Measurements from ENCODE around the gene COL2A1. TPM values are rescaled to one million over a fixed set of nuclear protein-coding genes. Genes with fewer than 3 reads are reported as not detected.

The COL2A1 gene
- total and polyA plus RNA-seq, 5 donors from 2014 or later: not detected

- no peaks in the 10 kb centered on the region for H3K36me3 ChIP-seq (ENCODE audit: control insufficient read depth, insufficient read depth, low read length)
- no peak overlapping the region for H3K27ac ChIP-seq (ENCODE audit: insufficient read depth, low read length, poor library complexity, severe bottlenecking)
- DNase-seq (no peak), ATAC-seq (ENCODE audit: low read depth in 2 of 2) (no peak)
- Mint-ChIP-seq H3K27ac (no peak overlapping the region), H3K4me1 (no peaks in the 10 kb centered on the region), H3K4me3 (no peak overlapping the region), H3K36me3 (peaks cover 4% of the 10 kb centered on the region), H3K9me3 (no peaks in the 10 kb centered on the region), H3K27me3 (no peaks in the 10 kb centered on the region)
- no peaks in the 10 kb centered on the region for H3K27me3 ChIP-seq (ENCODE audit: control insufficient read depth, insufficient read depth, low read length)
- no peaks in the 10 kb centered on the region for H3K9me3 ChIP-seq (ENCODE audit: control insufficient read depth in 2 of 2, low read length in 2 of 2)
- no peak overlapping the region for H3K4me3 ChIP-seq (ENCODE audit: low read depth, low read length)
- H3K4me1 ChIP-seq (ENCODE audit: control insufficient read depth, insufficient read depth, low read length, poor library complexity, severe bottlenecking): no peaks in the 10 kb centered on the region
Measured at GRCh38 chr12:47975036-47975620, 29.1 kb downstream of the COL2A1 start.

GRCh38 chr12:47973870-47974269 lies 30.4 kb downstream of the COL2A1 start:
- no peaks in the 10 kb centered on the region for H3K4me1 Mint-ChIP-seq
- H3K27ac Mint-ChIP-seq: peak overlapping the region in 1 of 3 donors; percentile 44
- Histone ChIP-seq H3K4me1 (ENCODE audit: control insufficient read depth, insufficient read depth, low read length, poor library complexity, severe bottlenecking) (no peaks in the 10 kb centered on the region), H3K4me3 (ENCODE audit: low read depth, low read length) (no peak overlapping the region), H3K36me3 (ENCODE audit: control insufficient read depth, insufficient read depth, low read length) (no peaks in the 10 kb centered on the region), H3K27ac (ENCODE audit: insufficient read depth, low read length, poor library complexity, severe bottlenecking) (no peak overlapping the region), H3K27me3 (ENCODE audit: control insufficient read depth, insufficient read depth, low read length) (no peaks in the 10 kb centered on the region), H3K9me3 (ENCODE audit: control insufficient read depth in 2 of 2, low read length in 2 of 2) (no peaks in the 10 kb centered on the region)
- peaks cover 4% of the 10 kb centered on the region for H3K36me3 Mint-ChIP-seq
- no peaks in the 10 kb centered on the region for H3K27me3 Mint-ChIP-seq
- ATAC-seq (ENCODE audit: low read depth in 2 of 2) (no peak), DNase-seq (no peak)
- no peaks in the 10 kb centered on the region for H3K9me3 Mint-ChIP-seq
- no peak overlapping the region for H3K4me3 Mint-ChIP-seq

GRCh38 chr12:47972895-47973294 lies 31.4 kb downstream of the COL2A1 start:
- ATAC-seq (ENCODE audit: low read depth in 2 of 2): no peak
- Mint-ChIP-seq H3K27me3 (no peaks in the 10 kb centered on the region), H3K27ac (no peak overlapping the region), H3K36me3 (peaks cover 10% of the 10 kb centered on the region), H3K4me1 (no peaks in the 10 kb centered on the region), H3K4me3 (no peak overlapping the region), H3K9me3 (no peaks in the 10 kb centered on the region)
- no peak overlapping the region for H3K4me3 ChIP-seq (ENCODE audit: low read depth, low read length)
- no peaks in the 10 kb centered on the region for H3K9me3 ChIP-seq (ENCODE audit: control insufficient read depth in 2 of 2, low read length in 2 of 2)
- no peaks in the 10 kb centered on the region for H3K36me3 ChIP-seq (ENCODE audit: control insufficient read depth, insufficient read depth, low read length)
- H3K27me3 ChIP-seq (ENCODE audit: control insufficient read depth, insufficient read depth, low read length): no peaks in the 10 kb centered on the region
- DNase-seq: no peak
- no peaks in the 10 kb centered on the region for H3K4me1 ChIP-seq (ENCODE audit: control insufficient read depth, insufficient read depth, low read length, poor library complexity, severe bottlenecking)
- H3K27ac ChIP-seq (ENCODE audit: insufficient read depth, low read length, poor library complexity, severe bottlenecking): no peak overlapping the region

DNA sequence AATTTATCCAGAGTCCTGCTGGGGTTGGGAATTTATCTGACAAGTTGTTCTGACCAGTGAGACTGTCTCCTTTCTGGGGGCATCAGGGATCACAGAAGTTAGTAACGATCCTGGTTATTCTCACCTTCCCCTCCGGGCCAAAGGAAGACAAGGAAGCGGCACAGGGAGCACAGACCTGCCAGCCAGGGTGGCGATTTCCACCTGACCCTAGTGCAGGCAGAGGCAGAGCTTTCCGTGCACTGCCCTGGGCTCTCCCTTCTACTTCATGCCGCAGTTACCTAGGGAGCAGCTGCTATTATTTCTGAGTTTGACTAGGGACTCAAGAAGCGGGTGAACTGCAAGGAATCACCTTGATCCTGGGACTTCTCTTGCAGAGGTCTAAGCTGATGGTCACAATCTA lies 33.4 kb downstream of the COL2A1 start:
- H3K36me3 ChIP-seq (ENCODE audit: control insufficient read depth, insufficient read depth, low read length): peaks cover 12% of the 10 kb centered on the region
- H3K27ac ChIP-seq (ENCODE audit: insufficient read depth, low read length, poor library complexity, severe bottlenecking): no peak overlapping the region
- no peaks in the 10 kb centered on the region for H3K9me3 ChIP-seq (ENCODE audit: control insufficient read depth in 2 of 2, low read length in 2 of 2)
- Mint-ChIP-seq H3K4me3 (peak overlapping the region in 1 of 4 donors; percentile 41), H3K9me3 (no peaks in the 10 kb centered on the region), H3K4me1 (peaks cover 0 to 10% (median 9%) of the 10 kb centered on the region in 4 donors), H3K27me3 (no peaks in the 10 kb centered on the region), H3K36me3 (peaks cover 12% of the 10 kb centered on the region), H3K27ac (peak overlapping the region in 1 of 3 donors; percentile 5)
- no peak for ATAC-seq (ENCODE audit: low read depth in 2 of 2)
- no peaks in the 10 kb centered on the region for H3K27me3 ChIP-seq (ENCODE audit: control insufficient read depth, insufficient read depth, low read length)
- H3K4me1 ChIP-seq (ENCODE audit: control insufficient read depth, insufficient read depth, low read length, poor library complexity, severe bottlenecking): no peaks in the 10 kb centered on the region
- H3K4me3 ChIP-seq (ENCODE audit: low read depth, low read length): no peak overlapping the region
- DNase-seq: no peak

- Mint-ChIP-seq H3K4me3 (peak overlapping the region in 1 of 4 donors; percentile 13), H3K27me3 (no peaks in the 10 kb centered on the region), H3K9me3 (no peaks in the 10 kb centered on the region), H3K27ac (peak overlapping the region in 1 of 3 donors; percentile 23), H3K36me3 (peaks cover 12% of the 10 kb centered on the region), H3K4me1 (peaks cover 0 to 20% (median 18%) of the 10 kb centered on the region in 4 donors)
- Histone ChIP-seq H3K27ac (ENCODE audit: insufficient read depth, low read length, poor library complexity, severe bottlenecking) (no peak overlapping the region), H3K36me3 (ENCODE audit: control insufficient read depth, insufficient read depth, low read length) (peaks cover 12% of the 10 kb centered on the region), H3K4me1 (ENCODE audit: control insufficient read depth, insufficient read depth, low read length, poor library complexity, severe bottlenecking) (peaks cover under 1% of the 10 kb centered on the region), H3K4me3 (ENCODE audit: low read depth, low read length) (no peak overlapping the region), H3K9me3 (ENCODE audit: control insufficient read depth in 2 of 2, low read length in 2 of 2) (no peaks in the 10 kb centered on the region), H3K27me3 (ENCODE audit: control insufficient read depth, insufficient read depth, low read length) (no peaks in the 10 kb centered on the region)
- ATAC-seq (ENCODE audit: low read depth in 2 of 2) (no peak), DNase-seq (no peak)
Measured at GRCh38 chr12:47969845-47970244, 34.4 kb downstream of the COL2A1 start.

GRCh38 chr12:47967461-47968321 lies 36.6 kb downstream of the COL2A1 start:
- Histone ChIP-seq H3K4me1 (ENCODE audit: control insufficient read depth, insufficient read depth, low read length, poor library complexity, severe bottlenecking) (peaks cover 16% of the 10 kb centered on the region), H3K4me3 (ENCODE audit: low read depth, low read length) (no peak overlapping the region), H3K27me3 (ENCODE audit: control insufficient read depth, insufficient read depth, low read length) (no peaks in the 10 kb centered on the region), H3K27ac (ENCODE audit: insufficient read depth, low read length, poor library complexity, severe bottlenecking) (no peak overlapping the region), H3K36me3 (ENCODE audit: control insufficient read depth, insufficient read depth, low read length) (peaks cover 12% of the 10 kb centered on the region), H3K9me3 (ENCODE audit: control insufficient read depth in 2 of 2, low read length in 2 of 2) (no peaks in the 10 kb centered on the region)
- ATAC-seq (ENCODE audit: low read depth in 2 of 2) (no peak), DNase-seq (no peak)
- peaks cover 10 to 40% (median 34%) of the 10 kb centered on the region in 4 donors for H3K4me1 Mint-ChIP-seq
- H3K36me3 Mint-ChIP-seq: peaks cover 12% of the 10 kb centered on the region
- H3K27ac Mint-ChIP-seq: peak overlapping the region in 2 of 3 donors; percentile 74 to 76
- H3K27me3 Mint-ChIP-seq: peaks cover 8% of the 10 kb centered on the region
- H3K9me3 Mint-ChIP-seq: no peaks in the 10 kb centered on the region
- H3K4me3 Mint-ChIP-seq: no peak overlapping the region

GRCh38 chr12:47965581-47965980 lies 38.7 kb downstream of the COL2A1 start:
- Histone ChIP-seq H3K27me3 (ENCODE audit: control insufficient read depth, insufficient read depth, low read length) (no peaks in the 10 kb centered on the region), H3K27ac (ENCODE audit: insufficient read depth, low read length, poor library complexity, severe bottlenecking) (no peak overlapping the region), H3K9me3 (ENCODE audit: control insufficient read depth in 2 of 2, low read length in 2 of 2) (no peaks in the 10 kb centered on the region), H3K4me3 (ENCODE audit: low read depth, low read length) (peak overlapping the region; percentile 9), H3K4me1 (ENCODE audit: control insufficient read depth, insufficient read depth, low read length, poor library complexity, severe bottlenecking) (peaks cover 16% of the 10 kb centered on the region), H3K36me3 (ENCODE audit: control insufficient read depth, insufficient read depth, low read length) (peaks cover 12% of the 10 kb centered on the region)
- DNase-seq (no peak), ATAC-seq (ENCODE audit: low read depth in 2 of 2) (no peak)
- Mint-ChIP-seq H3K4me1 (peaks cover 15 to 40% (median 34%) of the 10 kb centered on the region in 4 donors), H3K9me3 (no peaks in the 10 kb centered on the region), H3K36me3 (peaks cover 8% of the 10 kb centered on the region), H3K4me3 (peak overlapping the region; percentile 20 to 98 (median 97)), H3K27ac (peak overlapping the region in 2 of 3 donors; percentile 5 to 18), H3K27me3 (peaks cover 16% of the 10 kb centered on the region)
